Gastrocnemius medialis (tissue), 4 donors: ENCODE measurements around the gene FAM117A. TPM values are rescaled to one million over a fixed set of nuclear protein-coding genes. Genes with fewer than 3 reads are reported as not detected.

Experiments
- ATAC-seq, 2 donors: fragments of 150-250 bp; one replicate each; pipeline ENCODE4 v1.9.1; 2016
- DNase-seq, 2 donors: peaks; one replicate each; pipeline ENCODE4 v3.0.0-alpha.2; 2019
- H3K27ac ChIP-seq, 4 donors: fragments of 200-600 bp; sonication (generic); 1 replicate in 1 of 4; 2 replicates in 3 of 4; pipeline ENCODE4 v1.5.1; 2016 to 2018; ENCODE audit warnings: mild to moderate bottlenecking in 2 of 4, moderate library complexity in 1 of 4
- H3K27me3 ChIP-seq, 3 donors: fragments of 200-600 bp; sonication (generic) in 2 of 3; 1 replicate in 1 of 3; 2 replicates in 2 of 3; pipeline versions ENCODE4 v1.5.1 to v1.6.0; 2016 to 2019; ENCODE audit warnings: mild to moderate bottlenecking in 1 of 3, moderate library complexity in 1 of 3
- H3K36me3 ChIP-seq, 2 donors: fragments of 200-600 bp; sonication (generic) in 1 of 2; one replicate each; pipeline ENCODE4 v1.5.1; 2017 to 2018
- H3K4me1 ChIP-seq, 2 donors: fragments of 200-600 bp; sonication (generic) in 1 of 2; one replicate each; pipeline ENCODE4 v1.5.1; 2016 to 2017; ENCODE audit warnings: mild to moderate bottlenecking in 2 of 2
- H3K4me3 ChIP-seq, 4 donors: fragments of 200-600 bp; sonication (generic) in 3 of 4; 1 replicate in 1 of 4; 2 replicates in 3 of 4; pipeline ENCODE4 v1.5.1; 2016 to 2019; ENCODE audit warnings: mild to moderate bottlenecking in 2 of 4
- H3K9me3 ChIP-seq, 3 donors: fragments of 200-600 bp; sonication (generic) in 2 of 3; 1 replicate in 1 of 3; 2 replicates in 2 of 3; pipeline ENCODE4 v1.5.1; 2016 to 2019
- POLR2A ChIP-seq, 2 donors: fragments of 450-650 bp; IDR thresholded peaks; one replicate each; pipeline ENCODE4 v1.6.1; 2017; ENCODE audit warnings: antibody characterized with exemption in 2 of 2, mild to moderate bottlenecking in 2 of 2, moderate library complexity in 2 of 2
- in situ Hi-C, 4 donors: fragments of 200-750 bp; cut with MboI; loops; one replicate each; pipeline versions ENCODE4 v1.15.0 to v1.8.0; 2017; ENCODE audit warnings: low sequenced_read_pairs in 4 of 4
- intact Hi-C: fragments of 100-400 bp; cut with DNase I; formaldehyde crosslinking; loops from one replicate; pipeline ENCODE4 v1.15.1; 2023; ENCODE audit warnings: low total_unique reads
- total RNA-seq, 4 donors: library from RNA; depleted of rRNA; stranded (reverse); fragments of >200 nt; gene quantifications; one replicate each; pipeline versions ENCODE4 v1.1.0 to v1.2.3, GENCODE V29; 2016
- TF ChIP-seq, protein P1 (sequence below), 5 experiments: fragments of 450-650 bp in 3 of 5; fragments of 200-600 bp in 2 of 5; sonication (generic) in 2 of 5; IDR thresholded peaks in 4 of 5; conservative IDR thresholded peaks in 1 of 5; 1 replicate in 4 of 5; 2 replicates in 1 of 5; pipeline ENCODE4 v1.5.1; 2016 to 2019; ENCODE audit warnings: antibody characterized with exemption in 5 of 5, mild to moderate bottlenecking in 3 of 5, moderate library complexity in 3 of 5

Gene FAM117A
- total RNA-seq, 4 donors from 2014 or later, result 2.6 to 4.9 (median 3.3) TPM

- Histone ChIP-seq H3K36me3 (no peaks in the 10 kb centered on the region), H3K4me1 (peaks cover 16 to 37% of the 10 kb centered on the region in 2 donors), H3K27ac (no peak overlapping the region), H3K4me3 (no peak overlapping the region), H3K27me3 (no peaks in the 10 kb centered on the region), H3K9me3 (no peaks in the 10 kb centered on the region)
- intact Hi-C loops (no loop called here), in situ Hi-C loops (no loop called here)
- DNase-seq (no peak), ATAC-seq (no peak)
- TF ChIP-seq, protein P1, sequence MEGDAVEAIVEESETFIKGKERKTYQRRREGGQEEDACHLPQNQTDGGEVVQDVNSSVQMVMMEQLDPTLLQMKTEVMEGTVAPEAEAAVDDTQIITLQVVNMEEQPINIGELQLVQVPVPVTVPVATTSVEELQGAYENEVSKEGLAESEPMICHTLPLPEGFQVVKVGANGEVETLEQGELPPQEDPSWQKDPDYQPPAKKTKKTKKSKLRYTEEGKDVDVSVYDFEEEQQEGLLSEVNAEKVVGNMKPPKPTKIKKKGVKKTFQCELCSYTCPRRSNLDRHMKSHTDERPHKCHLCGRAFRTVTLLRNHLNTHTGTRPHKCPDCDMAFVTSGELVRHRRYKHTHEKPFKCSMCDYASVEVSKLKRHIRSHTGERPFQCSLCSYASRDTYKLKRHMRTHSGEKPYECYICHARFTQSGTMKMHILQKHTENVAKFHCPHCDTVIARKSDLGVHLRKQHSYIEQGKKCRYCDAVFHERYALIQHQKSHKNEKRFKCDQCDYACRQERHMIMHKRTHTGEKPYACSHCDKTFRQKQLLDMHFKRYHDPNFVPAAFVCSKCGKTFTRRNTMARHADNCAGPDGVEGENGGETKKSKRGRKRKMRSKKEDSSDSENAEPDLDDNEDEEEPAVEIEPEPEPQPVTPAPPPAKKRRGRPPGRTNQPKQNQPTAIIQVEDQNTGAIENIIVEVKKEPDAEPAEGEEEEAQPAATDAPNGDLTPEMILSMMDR (IDR thresholded peaks at IDR 0.05 in 4 of 5, conservative IDR thresholded peaks at IDR 0.05 in 1 of 5), result no peak
- no peak for TF ChIP-seq POLR2A (IDR thresholded peaks at IDR 0.05)
Observed at GRCh38 chr17:49745175-49746139, 18.5 kb downstream of the FAM117A start.

DNA sequence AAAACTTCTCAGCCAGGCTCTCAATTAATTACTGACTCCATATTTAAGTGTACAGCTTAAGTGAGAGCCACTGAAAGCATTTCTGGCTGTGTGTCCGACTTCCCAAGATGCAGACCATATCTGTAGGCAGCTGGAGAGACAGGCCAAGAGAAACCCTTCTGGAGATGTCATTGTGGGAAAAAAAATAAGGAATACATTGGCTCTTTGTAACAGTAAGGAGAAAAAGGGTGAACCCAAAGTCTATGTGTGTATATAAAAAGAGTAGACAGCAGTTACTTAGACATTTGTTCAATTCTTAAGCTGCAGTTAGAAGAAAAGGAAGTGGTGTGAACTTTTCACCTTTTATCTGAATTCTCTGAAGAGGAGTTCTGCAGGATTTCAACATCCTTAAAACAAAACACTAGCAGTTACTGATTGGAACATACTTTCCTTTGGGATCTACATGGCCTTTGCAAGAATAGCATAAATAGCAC is 21.7 kb downstream of the FAM117A start:
- in situ Hi-C loops, result no loop called here
- no peak overlapping the region for H3K4me3 ChIP-seq

GRCh38 chr17:49741692-49742076 is 22.2 kb downstream of the FAM117A start:
- intact Hi-C loops, result no loop called here
- DNase-seq, result no peak

More for the DNA sequence above, 21.7 kb downstream of the FAM117A start:
- no peak for DNase-seq
- Histone ChIP-seq H3K36me3 (no peaks in the 10 kb centered on the region), H3K27ac (peak overlapping the region; percentile 47 to 71 (median 56)), H3K9me3 (no peaks in the 10 kb centered on the region), H3K27me3 (no peaks in the 10 kb centered on the region), H3K4me1 (peaks cover 32 to 59% of the 10 kb centered on the region in 2 donors)
- intact Hi-C loops, result no loop called here
- TF ChIP-seq POLR2A (IDR thresholded peaks at IDR 0.05), result no peak
- TF ChIP-seq, protein P1 (IDR thresholded peaks at IDR 0.05 in 4 of 5, conservative IDR thresholded peaks at IDR 0.05 in 1 of 5), result no peak
- ATAC-seq, result no peak

DNA sequence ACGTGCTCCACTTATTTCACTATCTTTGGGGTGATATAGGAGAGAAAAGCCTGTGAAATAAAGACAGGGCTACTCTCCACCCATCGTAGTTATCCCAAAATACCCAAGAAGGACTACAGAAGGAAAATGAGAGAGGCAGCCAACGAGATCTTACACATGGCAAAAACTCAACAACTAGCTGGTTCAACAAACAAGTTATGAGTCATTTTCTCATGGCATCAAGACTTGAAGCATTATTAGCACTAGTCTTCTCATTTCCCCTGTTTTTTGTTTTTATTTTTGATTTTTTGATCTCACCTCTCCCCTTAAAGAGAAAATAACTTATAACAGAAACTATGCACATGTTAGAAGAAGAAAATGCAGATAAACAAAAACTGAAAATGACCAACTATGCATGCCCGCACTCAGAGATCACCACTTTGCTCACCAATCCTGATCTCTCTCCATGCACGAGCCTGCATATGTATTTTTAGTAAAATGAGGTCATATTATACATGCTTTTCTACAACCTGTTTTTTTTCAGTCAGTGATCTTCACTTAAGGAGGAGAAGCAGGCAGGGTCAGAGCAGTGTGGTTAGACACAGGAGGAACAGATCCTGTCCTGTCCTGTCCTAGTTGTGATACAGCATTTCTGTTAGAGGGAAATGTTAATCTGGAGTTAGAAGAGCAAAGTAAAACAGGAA is 22.8 kb downstream of the FAM117A start:
- H3K4me3 ChIP-seq, result no peak overlapping the region
- intact Hi-C loops, result no loop called here
- peaks cover 32 to 55% of the 10 kb centered on the region in 2 donors for H3K4me1 ChIP-seq
- H3K27ac ChIP-seq, result peak overlapping the region; percentile 50 to 71 (median 57)
- H3K36me3 ChIP-seq, result no peaks in the 10 kb centered on the region
- ATAC-seq, result peak in 1 of 2 donors; percentile 75
- H3K27me3 ChIP-seq, result no peaks in the 10 kb centered on the region
- no peak for DNase-seq
- in situ Hi-C loops, result no loop called here
- H3K9me3 ChIP-seq, result no peaks in the 10 kb centered on the region
- TF ChIP-seq POLR2A (IDR thresholded peaks at IDR 0.05), result no peak
- TF ChIP-seq, protein P1 (IDR thresholded peaks at IDR 0.05 in 4 of 5, conservative IDR thresholded peaks at IDR 0.05 in 1 of 5), result no peak

More at GRCh38 chr17:49741692-49742076, 22.2 kb downstream of the FAM117A start:
- Histone ChIP-seq H3K4me3 (no peak overlapping the region), H3K9me3 (no peaks in the 10 kb centered on the region), H3K4me1 (peaks cover 32 to 59% of the 10 kb centered on the region in 2 donors), H3K27me3 (no peaks in the 10 kb centered on the region), H3K36me3 (no peaks in the 10 kb centered on the region), H3K27ac (peak overlapping the region; percentile 50 to 71 (median 57))
- TF ChIP-seq, protein P1 (IDR thresholded peaks at IDR 0.05 in 4 of 5, conservative IDR thresholded peaks at IDR 0.05 in 1 of 5), result no peak
- no peak for TF ChIP-seq POLR2A (IDR thresholded peaks at IDR 0.05)
- in situ Hi-C loops, result no loop called here
- ATAC-seq, result no peak
